Immature natural killer cell (primary cell): ENCODE results near the gene RAB25. TPM values are rescaled to one million over a fixed set of nuclear protein-coding genes. Genes with fewer than 3 reads are reported as not detected.
A peak's percentile ranks its signal among the peaks of the same experiment; 100 is the strongest.
"Not testable (repeated sequence)": the region's sequence is repeated elsewhere in the genome, so short reads cannot be mapped to it uniquely, and the experiment has no call there.

Experiments
- DNase-seq, 3 donors: peaks; one replicate each; pipeline ENCODE4 v3.0.0; 2022; ENCODE audit warnings: mixed read lengths in 1 of 3
- H3K27ac Mint-ChIP-seq, 6 donors: one replicate each; pipeline ENCODE4 v1.8.0; 2020; ENCODE audit warnings: mixed read lengths in 6 of 6, mild to moderate bottlenecking in 5 of 6, inconsistent platforms in 4 of 6, moderate library complexity in 3 of 6
- H3K27me3 Mint-ChIP-seq, 3 donors: one replicate each; pipeline ENCODE4 v1.8.0; 2020 to 2021; ENCODE audit warnings: low read depth in 3 of 3, mild to moderate bottlenecking in 3 of 3, mixed read lengths in 3 of 3, moderate library complexity in 3 of 3, inconsistent platforms in 1 of 3
- H3K36me3 Mint-ChIP-seq, 3 donors: one replicate each; pipeline ENCODE4 v1.8.0; 2020; ENCODE audit warnings: mixed read lengths in 3 of 3, inconsistent platforms in 2 of 3, mild to moderate bottlenecking in 2 of 3
- H3K4me1 Mint-ChIP-seq, 2 donors: one replicate each; pipeline ENCODE4 v1.8.0; 2020; ENCODE audit warnings: inconsistent platforms in 2 of 2, mild to moderate bottlenecking in 2 of 2, mixed read lengths in 2 of 2, moderate library complexity in 1 of 2
- H3K4me3 Mint-ChIP-seq, 5 donors: one replicate each; pipeline ENCODE4 v1.8.0; 2020; ENCODE audit warnings: mild to moderate bottlenecking in 5 of 5, mixed read lengths in 5 of 5, inconsistent platforms in 3 of 5, moderate library complexity in 3 of 5
- H3K9me3 Mint-ChIP-seq, 6 donors: one replicate each; pipeline ENCODE4 v1.8.0; 2020; ENCODE audit warnings: mild to moderate bottlenecking in 6 of 6, mixed read lengths in 6 of 6, inconsistent platforms in 4 of 6, moderate library complexity in 3 of 6
- polyA plus RNA-seq, 3 donors: library from polyadenylated mRNA; unstranded; fragments of 300-500 nt; fragmentation: Illumina TruSeq; gene quantifications; one replicate each; pipeline ENCODE4 v1.2.3, GENCODE V29; 2021

The RAB25 gene
- not detected for polyA plus RNA-seq

GRCh38 chr1:156060937-156061636 lies at the start of gene RAB25:
TSS of gene RAB25 (plus strand) at chr1:156061160. CDS start at chr1:156061401, 241 bp downstream.
- H3K9me3 Mint-ChIP-seq: no peaks in the 10 kb centered on the region
- peaks cover 0 to 12% of the 10 kb centered on the region in 2 donors for H3K4me1 Mint-ChIP-seq
- no peaks in the 10 kb centered on the region for H3K27me3 Mint-ChIP-seq
- DNase-seq: no peak
- no peak within 1 kb of the TSS for H3K4me3 Mint-ChIP-seq
- peaks cover 0 to 6% (median 0%) of the 10 kb centered on the region in 3 donors for H3K36me3 Mint-ChIP-seq
- no peak within 1 kb of the TSS for H3K27ac Mint-ChIP-seq

- H3K4me1 Mint-ChIP-seq: peaks cover 3 to 32% of the 10 kb centered on the region in 2 donors
- DNase-seq: no peak
- peaks cover 17 to 54% (median 31%) of the 10 kb centered on the region in 3 donors for H3K36me3 Mint-ChIP-seq
- H3K9me3 Mint-ChIP-seq: no peaks in the 10 kb centered on the region
- H3K4me3 Mint-ChIP-seq: no peak overlapping the region
- H3K27me3 Mint-ChIP-seq: no peaks in the 10 kb centered on the region
- H3K27ac Mint-ChIP-seq: peak overlapping the region in 2 of 6 donors; percentile 51 to 76
These were observed 48.7 kb upstream of the RAB25 start for GRCh38 chr1:156012051-156012817.

GRCh38 chr1:156014829-156015228 lies 46.1 kb upstream of the RAB25 start:
- Mint-ChIP-seq H3K27ac (no peak overlapping the region), H3K4me3 (no peak overlapping the region), H3K36me3 (peaks cover 17 to 51% (median 35%) of the 10 kb centered on the region in 3 donors)

GRCh38 chr1:156019946-156020292 lies 41.0 kb upstream of the RAB25 start:
- H3K27ac Mint-ChIP-seq: peak overlapping the region; percentile 92 to 99 (median 96)
- H3K4me3 Mint-ChIP-seq: peak overlapping the region; percentile 98 to 99 (median 99)
- H3K4me1 Mint-ChIP-seq: peaks cover 26 to 41% of the 10 kb centered on the region in 2 donors
- H3K36me3 Mint-ChIP-seq: peaks cover 6 to 19% (median 9%) of the 10 kb centered on the region in 3 donors
- peaks cover under 1 to 5% (median 3%) of the 10 kb centered on the region in 3 donors for H3K27me3 Mint-ChIP-seq
- DNase-seq: no peak
- H3K9me3 Mint-ChIP-seq: no peaks in the 10 kb centered on the region

More at GRCh38 chr1:156014829-156015228, 46.1 kb upstream of the RAB25 start:
- Mint-ChIP-seq H3K9me3 (no peaks in the 10 kb centered on the region), H3K27me3 (no peaks in the 10 kb centered on the region), H3K4me1 (peaks cover 17 to 52% of the 10 kb centered on the region in 2 donors)
- no peak for DNase-seq

- peaks cover 26 to 40% of the 10 kb centered on the region in 2 donors for H3K4me1 Mint-ChIP-seq
- peaks cover 6 to 18% (median 9%) of the 10 kb centered on the region in 3 donors for H3K36me3 Mint-ChIP-seq
- H3K27me3 Mint-ChIP-seq: peaks cover 3 to 6% (median 5%) of the 10 kb centered on the region in 3 donors
These were observed 40.5 kb upstream of the RAB25 start, which contains the start of gene SSR2 for GRCh38 chr1:156020293-156021092. TSS of gene SSR2 (minus strand) at chr1:156020951. CDS start at chr1:156020167, 784 bp downstream.

GRCh38 chr1:156021093-156021428 lies 39.9 kb upstream of the RAB25 start:
- DNase-seq: no peak
- Mint-ChIP-seq H3K27me3 (peaks cover 3 to 6% (median 5%) of the 10 kb centered on the region in 3 donors), H3K4me3 (peak overlapping the region; percentile 98 to 99 (median 99)), H3K4me1 (peaks cover 26 to 40% of the 10 kb centered on the region in 2 donors), H3K27ac (peak overlapping the region; percentile 92 to 99 (median 96)), H3K9me3 (no peaks in the 10 kb centered on the region), H3K36me3 (peaks cover 6 to 18% (median 9%) of the 10 kb centered on the region in 3 donors)

More at GRCh38 chr1:156020293-156021092, 40.5 kb upstream of the RAB25 start, which contains the start of gene SSR2:
- DNase-seq: peak; percentile 83 to 85 (median 84)
- Mint-ChIP-seq H3K27ac (peak within 1 kb of the TSS; percentile 92 to 99 (median 96)), H3K9me3 (no peaks in the 10 kb centered on the region), H3K4me3 (peak within 1 kb of the TSS; percentile 98 to 99 (median 99))

GRCh38 chr1:156021954-156022353 lies 39.0 kb upstream of the RAB25 start:
- no peak for DNase-seq
- H3K27me3 Mint-ChIP-seq: peaks cover 3 to 6% (median 5%) of the 10 kb centered on the region in 3 donors
- H3K27ac Mint-ChIP-seq: no peak overlapping the region
- H3K4me1 Mint-ChIP-seq: peaks cover 26 to 35% of the 10 kb centered on the region in 2 donors
- H3K36me3 Mint-ChIP-seq: peaks cover 4 to 14% (median 6%) of the 10 kb centered on the region in 3 donors
- no peaks in the 10 kb centered on the region for H3K9me3 Mint-ChIP-seq
- peak overlapping the region in 2 of 5 donors; percentile 29 to 51 for H3K4me3 Mint-ChIP-seq

- no peaks in the 10 kb centered on the region for H3K9me3 Mint-ChIP-seq
- peaks cover 5 to 6% (median 5%) of the 10 kb centered on the region in 3 donors for H3K27me3 Mint-ChIP-seq
- no peak overlapping the region for H3K27ac Mint-ChIP-seq
- no peak overlapping the region for H3K4me3 Mint-ChIP-seq
- peaks cover 13% of the 10 kb centered on the region in 2 donors for H3K4me1 Mint-ChIP-seq
- H3K36me3 Mint-ChIP-seq: peaks cover 0 to 2% (median 0%) of the 10 kb centered on the region in 3 donors
- no peak for DNase-seq
These were observed 36.2 kb upstream of the RAB25 start for GRCh38 chr1:156024801-156025200.

GRCh38 chr1:156025876-156026275 lies 35.1 kb upstream of the RAB25 start:
- Mint-ChIP-seq H3K4me3 (peak overlapping the region in 1 of 5 donors; percentile 20), H3K4me1 (peaks cover 3 to 4% of the 10 kb centered on the region in 2 donors), H3K27me3 (peaks cover 3 to 6% (median 3%) of the 10 kb centered on the region in 3 donors), H3K27ac (no peak overlapping the region), H3K9me3 (no peaks in the 10 kb centered on the region), H3K36me3 (no peaks in the 10 kb centered on the region)
- peak in 1 of 3 donors; percentile 11 for DNase-seq

GRCh38 chr1:156026588-156026987 lies 34.4 kb upstream of the RAB25 start:
- H3K36me3 Mint-ChIP-seq: no peaks in the 10 kb centered on the region
- DNase-seq: no peak
- H3K27ac Mint-ChIP-seq: no peak overlapping the region
- no peak overlapping the region for H3K4me3 Mint-ChIP-seq
- H3K27me3 Mint-ChIP-seq: peaks cover 3 to 6% (median 3%) of the 10 kb centered on the region in 3 donors
- H3K9me3 Mint-ChIP-seq: no peaks in the 10 kb centered on the region
- peaks cover 0 to 1% of the 10 kb centered on the region in 2 donors for H3K4me1 Mint-ChIP-seq

GRCh38 chr1:156033011-156033410 lies 27.9 kb upstream of the RAB25 start:
- H3K36me3 Mint-ChIP-seq: peaks cover 0 to 15% (median 11%) of the 10 kb centered on the region in 3 donors
- no peak for DNase-seq
- H3K4me3 Mint-ChIP-seq: no peak overlapping the region
- peaks cover 0 to 6% (median 0%) of the 10 kb centered on the region in 3 donors for H3K27me3 Mint-ChIP-seq
- H3K9me3 Mint-ChIP-seq: no peaks in the 10 kb centered on the region
- no peak overlapping the region for H3K27ac Mint-ChIP-seq
- no peaks in the 10 kb centered on the region for H3K4me1 Mint-ChIP-seq

GRCh38 chr1:156034991-156035390 lies 26.0 kb upstream of the RAB25 start:
- H3K4me1 Mint-ChIP-seq: not testable (repeated sequence)

GRCh38 chr1:156042828-156043227 lies 18.1 kb upstream of the RAB25 start:
- Mint-ChIP-seq H3K9me3 (no peaks in the 10 kb centered on the region), H3K4me1 (peaks cover 6 to 7% of the 10 kb centered on the region in 2 donors), H3K4me3 (no peak overlapping the region), H3K27ac (no peak overlapping the region), H3K36me3 (peaks cover 15 to 21% (median 20%) of the 10 kb centered on the region in 3 donors), H3K27me3 (no peaks in the 10 kb centered on the region)
- no peak for DNase-seq

More at GRCh38 chr1:156034991-156035390, 26.0 kb upstream of the RAB25 start:
- not testable (repeated sequence) for H3K4me3 Mint-ChIP-seq, H3K27ac Mint-ChIP-seq, DNase-seq, H3K9me3 Mint-ChIP-seq, H3K27me3 Mint-ChIP-seq
- H3K36me3 Mint-ChIP-seq: peaks cover 3 to 15% (median 11%) of the 10 kb centered on the region in 3 donors
